Spleen (tissue), 7 donors: ENCODE measurements around the gene NSL1.

Experiments used
- POLR2A ChIP-seq, 3 donors: fragments of 450-650 bp; IDR thresholded peaks; one replicate each; pipeline ENCODE4 v1.5.1; 2017; ENCODE audit warnings: antibody characterized with exemption in 3 of 3, mild to moderate bottlenecking in 1 of 3
- TF ChIP-seq, protein P1 (sequence below), 11 experiments: fragments of 200-600 bp in 7 of 11; fragments of 450-650 bp in 4 of 11; sonication (generic) in 4 of 11; IDR thresholded peaks in 8 of 11; conservative IDR thresholded peaks in 3 of 11; 1 replicate in 7 of 11; 2 replicates in 4 of 11; pipeline versions ENCODE4 v1.4.0 to v1.8.0; 2016 to 2021; ENCODE audit warnings: antibody characterized with exemption in 11 of 11, inconsistent platforms in 4 of 11, mild to moderate bottlenecking in 1 of 11
- donor health status: DM: no; HTN: no; CAD: no; lungs with moderate emphysema.
- donor health status: DM: no; HTN: no; CAD: no.
- donor health status: DM: no; HTN: no; CAD: no.

- TF ChIP-seq, protein P1, sequence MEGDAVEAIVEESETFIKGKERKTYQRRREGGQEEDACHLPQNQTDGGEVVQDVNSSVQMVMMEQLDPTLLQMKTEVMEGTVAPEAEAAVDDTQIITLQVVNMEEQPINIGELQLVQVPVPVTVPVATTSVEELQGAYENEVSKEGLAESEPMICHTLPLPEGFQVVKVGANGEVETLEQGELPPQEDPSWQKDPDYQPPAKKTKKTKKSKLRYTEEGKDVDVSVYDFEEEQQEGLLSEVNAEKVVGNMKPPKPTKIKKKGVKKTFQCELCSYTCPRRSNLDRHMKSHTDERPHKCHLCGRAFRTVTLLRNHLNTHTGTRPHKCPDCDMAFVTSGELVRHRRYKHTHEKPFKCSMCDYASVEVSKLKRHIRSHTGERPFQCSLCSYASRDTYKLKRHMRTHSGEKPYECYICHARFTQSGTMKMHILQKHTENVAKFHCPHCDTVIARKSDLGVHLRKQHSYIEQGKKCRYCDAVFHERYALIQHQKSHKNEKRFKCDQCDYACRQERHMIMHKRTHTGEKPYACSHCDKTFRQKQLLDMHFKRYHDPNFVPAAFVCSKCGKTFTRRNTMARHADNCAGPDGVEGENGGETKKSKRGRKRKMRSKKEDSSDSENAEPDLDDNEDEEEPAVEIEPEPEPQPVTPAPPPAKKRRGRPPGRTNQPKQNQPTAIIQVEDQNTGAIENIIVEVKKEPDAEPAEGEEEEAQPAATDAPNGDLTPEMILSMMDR (IDR thresholded peaks at IDR 0.05 in 8 of 11, conservative IDR thresholded peaks at IDR 0.05 in 3 of 11): no peak
- TF ChIP-seq POLR2A (IDR thresholded peaks at IDR 0.05): no peak
Measured at GRCh38 chr1:212827171-212827776, 35.7 kb upstream of the NSL1 start.
